ENCODE measurements around the gene RPS27L. TPM values are rescaled to one million over a fixed set of nuclear protein-coding genes. Genes with fewer than 3 reads are reported as not detected.

The RPS27L gene
- total RNA-seq, 2 donors from 2014 or later, result 187 to 240 TPM

- Mint-ChIP-seq H3K4me1 (peaks cover 56% of the 10 kb centered on the region), H3K9me3 (no peaks in the 10 kb centered on the region), H3K27me3 (no peaks in the 10 kb centered on the region), H3K27ac (peak overlapping the region; percentile 90), H3K36me3 (ENCODE audit: low read depth) (peaks cover 79% of the 10 kb centered on the region), H3K4me3 (peak overlapping the region; percentile 92)
- peak; percentile 61 for ATAC-seq (replicated peaks)
Observed at GRCh38 chr15:63191895-63192618, 34.8 kb upstream of the RPS27L start.

- peaks cover 70% of the 10 kb centered on the region for H3K36me3 Mint-ChIP-seq (ENCODE audit: low read depth)
- no peaks in the 10 kb centered on the region for H3K9me3 Mint-ChIP-seq
- no peaks in the 10 kb centered on the region for H3K27me3 Mint-ChIP-seq
- no peak for ATAC-seq (replicated peaks)
- H3K4me1 Mint-ChIP-seq, result peaks cover 47% of the 10 kb centered on the region
- peak overlapping the region; percentile 90 for H3K27ac Mint-ChIP-seq
- peak overlapping the region; percentile 92 for H3K4me3 Mint-ChIP-seq
Observed at GRCh38 chr15:63190769-63191649, 33.7 kb upstream of the RPS27L start.

- Mint-ChIP-seq H3K4me1 (peaks cover 38% of the 10 kb centered on the region), H3K9me3 (no peaks in the 10 kb centered on the region)
- ATAC-seq (replicated peaks), result no peak
Observed at GRCh38 chr15:63189941-63190768, 32.9 kb upstream of the RPS27L start.

GRCh38 chr15:63188926-63189871, 31.9 kb upstream of the RPS27L start, which contains the start of gene RAB8B:
RAB8B (plus strand) TSS chr15:63189606; CDS start chr15:63189625, 19 bp downstream.
- no peaks in the 10 kb centered on the region for H3K9me3 Mint-ChIP-seq
- ATAC-seq (replicated peaks), result peak; percentile 80
- peak within 1 kb of the TSS; percentile 90 for H3K27ac Mint-ChIP-seq
- H3K4me3 Mint-ChIP-seq, result peak within 1 kb of the TSS; percentile 92
- peaks cover 51% of the 10 kb centered on the region for H3K36me3 Mint-ChIP-seq (ENCODE audit: low read depth)
- no peaks in the 10 kb centered on the region for H3K27me3 Mint-ChIP-seq
- H3K4me1 Mint-ChIP-seq, result peaks cover 33% of the 10 kb centered on the region

More at GRCh38 chr15:63189941-63190768, 32.9 kb upstream of the RPS27L start:
- no peaks in the 10 kb centered on the region for H3K27me3 Mint-ChIP-seq
- H3K36me3 Mint-ChIP-seq (ENCODE audit: low read depth), result peaks cover 61% of the 10 kb centered on the region
- peak overlapping the region; percentile 92 for H3K4me3 Mint-ChIP-seq
- peak overlapping the region; percentile 90 for H3K27ac Mint-ChIP-seq

- Mint-ChIP-seq H3K4me1 (peaks cover 27% of the 10 kb centered on the region), H3K27ac (peak overlapping the region; percentile 90), H3K36me3 (ENCODE audit: low read depth) (peaks cover 43% of the 10 kb centered on the region), H3K27me3 (no peaks in the 10 kb centered on the region), H3K9me3 (no peaks in the 10 kb centered on the region), H3K4me3 (peak overlapping the region; percentile 92)
- peak; percentile 28 for ATAC-seq (replicated peaks)
Observed at GRCh38 chr15:63188247-63188925, 31.1 kb upstream of the RPS27L start.

- Mint-ChIP-seq H3K9me3 (no peaks in the 10 kb centered on the region), H3K36me3 (ENCODE audit: low read depth) (peaks cover 37% of the 10 kb centered on the region), H3K27ac (peak overlapping the region; percentile 90), H3K27me3 (no peaks in the 10 kb centered on the region), H3K4me3 (peak overlapping the region; percentile 92), H3K4me1 (peaks cover 26% of the 10 kb centered on the region)
- no peak for ATAC-seq (replicated peaks)
Observed at GRCh38 chr15:63187589-63188226, 30.4 kb upstream of the RPS27L start.

- ATAC-seq (replicated peaks), result no peak
- peaks cover 20% of the 10 kb centered on the region for H3K36me3 Mint-ChIP-seq (ENCODE audit: low read depth)
- no peak overlapping the region for H3K4me3 Mint-ChIP-seq
- peaks cover 12% of the 10 kb centered on the region for H3K4me1 Mint-ChIP-seq
- no peak overlapping the region for H3K27ac Mint-ChIP-seq
- no peaks in the 10 kb centered on the region for H3K9me3 Mint-ChIP-seq
- H3K27me3 Mint-ChIP-seq, result no peaks in the 10 kb centered on the region
Observed at GRCh38 chr15:63186065-63186464, 28.8 kb upstream of the RPS27L start.

GRCh38 chr15:63185206-63185605, 27.9 kb upstream of the RPS27L start:
- no peaks in the 10 kb centered on the region for H3K27me3 Mint-ChIP-seq
- ATAC-seq (replicated peaks), result no peak
- H3K27ac Mint-ChIP-seq, result no peak overlapping the region
- H3K9me3 Mint-ChIP-seq, result no peaks in the 10 kb centered on the region
- H3K4me3 Mint-ChIP-seq, result no peak overlapping the region
- H3K4me1 Mint-ChIP-seq, result peaks cover 12% of the 10 kb centered on the region
- H3K36me3 Mint-ChIP-seq (ENCODE audit: low read depth), result peaks cover 12% of the 10 kb centered on the region

- Mint-ChIP-seq H3K27ac (no peak overlapping the region), H3K27me3 (no peaks in the 10 kb centered on the region), H3K36me3 (ENCODE audit: low read depth) (no peaks in the 10 kb centered on the region), H3K4me1 (peaks cover 6% of the 10 kb centered on the region), H3K9me3 (no peaks in the 10 kb centered on the region), H3K4me3 (no peak overlapping the region)
- no peak for ATAC-seq (replicated peaks)
Observed at GRCh38 chr15:63181648-63182047, 24.4 kb upstream of the RPS27L start.

GRCh38 chr15:63180746-63181145, 23.5 kb upstream of the RPS27L start:
- H3K36me3 Mint-ChIP-seq (ENCODE audit: low read depth), result no peaks in the 10 kb centered on the region
- no peak overlapping the region for H3K4me3 Mint-ChIP-seq
- peaks cover 6% of the 10 kb centered on the region for H3K4me1 Mint-ChIP-seq
- H3K9me3 Mint-ChIP-seq, result no peaks in the 10 kb centered on the region
- no peak for ATAC-seq (replicated peaks)
- no peaks in the 10 kb centered on the region for H3K27me3 Mint-ChIP-seq
- no peak overlapping the region for H3K27ac Mint-ChIP-seq

- Mint-ChIP-seq H3K4me1 (peaks cover 6% of the 10 kb centered on the region), H3K27me3 (no peaks in the 10 kb centered on the region), H3K27ac (peak overlapping the region; percentile 69), H3K36me3 (ENCODE audit: low read depth) (no peaks in the 10 kb centered on the region), H3K4me3 (no peak overlapping the region), H3K9me3 (no peaks in the 10 kb centered on the region)
- ATAC-seq (replicated peaks), result no peak
Observed at GRCh38 chr15:63178034-63178433, 20.8 kb upstream of the RPS27L start.

GRCh38 chr15:63176302-63176701, 19.0 kb upstream of the RPS27L start:
- Mint-ChIP-seq H3K9me3 (no peaks in the 10 kb centered on the region), H3K4me3 (no peak overlapping the region), H3K4me1 (peaks cover 6% of the 10 kb centered on the region), H3K36me3 (ENCODE audit: low read depth) (no peaks in the 10 kb centered on the region), H3K27me3 (no peaks in the 10 kb centered on the region), H3K27ac (no peak overlapping the region)
- peak; percentile 55 for ATAC-seq (replicated peaks)

All from activated T-helper 17 cell treated with anti-CD3 and anti-CD28 coated beads, Interleukin-2, amount 50 U/mL, for 72 hours (primary cell).